Thyroid gland (tissue), 4 donors: Measurements from ENCODE around the gene PGP.

ENCODE experiments used
- CTCF ChIP-seq, 6 experiments: fragments of 200-600 bp in 3 of 6; fragments of 450-650 bp in 3 of 6; sonication (generic) in 3 of 6; IDR thresholded peaks; one replicate each; pipeline ENCODE4 v1.5.1; 2016 to 2019; ENCODE audit warnings: antibody characterized with exemption in 6 of 6, mild to moderate bottlenecking in 2 of 6, inconsistent platforms in 1 of 6, moderate library complexity in 1 of 6
- POLR2A ChIP-seq, 2 donors: fragments of 450-650 bp; IDR thresholded peaks; one replicate each; pipeline ENCODE4 v1.6.1; 2017; ENCODE audit warnings: antibody characterized with exemption in 2 of 2, mild to moderate bottlenecking in 2 of 2, moderate library complexity in 1 of 2

DNA sequence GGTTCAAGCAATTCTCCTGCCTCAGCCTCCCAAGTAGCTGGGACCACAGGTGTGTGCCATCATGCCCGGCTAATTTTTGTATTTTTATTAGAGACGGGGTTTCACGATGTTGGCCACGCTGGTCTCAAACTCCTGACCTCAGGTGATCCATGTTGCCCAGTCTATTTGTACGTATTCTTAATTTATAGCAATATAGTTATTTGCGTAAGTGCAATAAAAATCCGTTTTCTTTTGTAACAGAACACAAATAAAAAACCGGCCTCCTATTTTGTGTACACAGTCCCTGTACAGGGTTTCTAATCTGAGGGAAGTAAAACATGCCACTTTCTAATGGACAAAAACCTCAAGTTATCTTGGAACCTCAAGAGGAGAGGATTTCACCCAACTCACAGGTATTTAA is 45.6 kb upstream of the PGP start:
- TF ChIP-seq CTCF (IDR thresholded peaks at IDR 0.05) (no peak), POLR2A (IDR thresholded peaks at IDR 0.05) (no peak)
